Caco-2 (cell line): ENCODE results near the gene HLCS. TPM values are rescaled to one million over a fixed set of nuclear protein-coding genes. Genes with fewer than 3 reads are reported as not detected.
"Not testable (repeated sequence)": the region's sequence is repeated elsewhere in the genome, so short reads cannot be mapped to it uniquely, and the experiment has no call there.

Experiments
- BruUV-seq: library from RNA; stranded (reverse); fragments of 400-500 nt; replicated peaks from 2 replicates; lab custom pipeline; 2021; lab: Mats Ljungman, UMichigan
- CTCF ChIA-PET: fragments of 300-600 bp; sonication (Branson Sonifier 250); formaldehyde crosslinking; loops from one replicate; lab custom pipeline; 2022; ENCODE audit warnings: antibody characterized with exemption; lab: Charles Lee
- POLR2A ChIA-PET: fragments of 300-600 bp; sonication (Branson Sonifier 250); formaldehyde crosslinking; loops from one replicate; lab custom pipeline; 2022; ENCODE audit warnings: antibody characterized with exemption; lab: Charles Lee
- DNase-seq, 2 experiments: peaks; one replicate each; pipeline versions ENCODE4 v3.0.0 to v3.0.0-alpha.2; 2020 to 2022
- H3K27me3 ChIP-seq: replicated peaks from 2 replicates; pipeline ENCODE4 v1.6.0; 2011; ENCODE audit warnings: low read length; ENCODE audit not compliant: control insufficient read depth, insufficient read depth
- H3K36me3 ChIP-seq: 2 replicates; pipeline ENCODE4 v1.5.1; 2011; ENCODE audit warnings: low read length; ENCODE audit not compliant: control insufficient read depth, insufficient read depth
- H3K4me1 ChIP-seq: fragments of 250-450 bp; sonication (Bioruptor Pico); 2 replicates; pipeline ENCODE4 v1.5.1; 2020; ENCODE audit warnings: mild to moderate bottlenecking
- H3K4me3 ChIP-seq: 2 replicates; pipeline ENCODE4 v1.5.1; 2011; ENCODE audit warnings: low read depth, mild to moderate bottlenecking, control low read depth, low read length
- H3K9me3 ChIP-seq: fragments of 250-450 bp; sonication (Bioruptor Pico); 2 replicates; pipeline ENCODE4 v1.5.1; 2020; ENCODE audit warnings: mild to moderate bottlenecking, moderate library complexity
- H3K27ac Mint-ChIP-seq: one replicate; pipeline ENCODE4 v1.8.0; 2022; ENCODE audit warnings: mixed read lengths; ENCODE audit not compliant: unreplicated experiment
- H3K27me3 Mint-ChIP-seq: one replicate; pipeline ENCODE4 v1.8.0; 2022; ENCODE audit warnings: mixed read lengths; ENCODE audit not compliant: insufficient read depth, unreplicated experiment
- H3K36me3 Mint-ChIP-seq: one replicate; pipeline ENCODE4 v1.8.0; 2022; ENCODE audit warnings: mild to moderate bottlenecking, mixed read lengths; ENCODE audit not compliant: insufficient read depth, unreplicated experiment
- H3K4me1 Mint-ChIP-seq: one replicate; pipeline ENCODE4 v1.8.0; 2022; ENCODE audit warnings: low read depth, mixed read lengths; ENCODE audit not compliant: unreplicated experiment
- H3K4me3 Mint-ChIP-seq: one replicate; pipeline ENCODE4 v1.8.0; 2022; ENCODE audit warnings: mild to moderate bottlenecking, moderate library complexity, mixed read lengths; ENCODE audit not compliant: unreplicated experiment
- H3K9me3 Mint-ChIP-seq: one replicate; pipeline ENCODE4 v1.8.0; 2022; ENCODE audit warnings: mixed read lengths; ENCODE audit not compliant: unreplicated experiment
- intact Hi-C: fragments of 100-400 bp; cut with micrococcal nuclease; formaldehyde crosslinking; loops from one replicate; pipeline ENCODE4 v1.10.0; 2022; ENCODE audit not compliant: unreplicated experiment
- total RNA-seq: library from RNA; stranded (reverse); gene quantifications from 2 replicates; pipeline ENCODE4 v1.2.3, GENCODE V29; 2022
- TF ChIP-seq, protein P1 (sequence below), 2 experiments: fragments of 200-600 bp in 1 of 2; IDR thresholded peaks; 1 replicate in 1 of 2; 2 replicates in 1 of 2; pipeline versions ENCODE4 v1.5.1 to v1.8.0; 2011 to 2022; ENCODE audit warnings: antibody characterized with exemption in 1 of 2, control low read depth in 1 of 2, inconsistent platforms in 1 of 2, low read depth in 1 of 2, low read length in 1 of 2, mild to moderate bottlenecking in 1 of 2, moderate library complexity in 1 of 2; ENCODE audit not compliant: insufficient read depth in 1 of 2, severe bottlenecking in 1 of 2, unreplicated experiment in 1 of 2

HLCS gene
- total RNA-seq, 1 experiment from 2014 or later = 26.2 TPM

DNA sequence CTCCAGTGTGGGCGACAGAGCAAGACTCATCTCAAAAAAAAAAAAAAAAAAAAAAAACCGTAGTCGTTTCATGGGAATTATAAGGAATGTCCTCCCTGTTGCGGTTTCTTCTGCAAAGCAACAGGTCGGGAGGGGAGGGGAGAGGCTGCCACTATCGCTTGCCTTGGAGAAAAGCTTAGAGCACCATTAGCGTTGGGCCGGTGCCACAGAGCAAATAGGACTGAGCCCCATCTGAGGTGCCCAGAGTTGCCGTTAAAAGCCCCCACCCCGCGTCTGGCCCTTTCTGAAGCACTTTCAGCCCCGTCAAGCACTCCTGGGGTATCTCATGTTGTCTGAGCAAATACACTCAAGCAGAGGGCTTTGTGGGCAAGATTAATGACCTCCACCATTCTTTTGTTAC is 42.3 kb upstream of the HLCS start:
- intact Hi-C loops = no loop called here
- BruUV-seq = no TSS peak
- no peaks in the 10 kb centered on the region for H3K9me3 ChIP-seq
- H3K27me3 ChIP-seq = no peaks in the 10 kb centered on the region
- CTCF ChIA-PET = interaction anchor here (2.0 kb wide), 1 partner anchor 32 kb away, joined by 6 read pairs; no protein-coding TSS in a partner anchor
- Mint-ChIP-seq H3K9me3 (no peaks in the 10 kb centered on the region), H3K4me3 (peak overlapping the region; percentile 70), H3K4me1 (no peaks in the 10 kb centered on the region), H3K27me3 (no peaks in the 10 kb centered on the region), H3K36me3 (no peaks in the 10 kb centered on the region), H3K27ac (no peak overlapping the region)
- TF ChIP-seq, protein P1, sequence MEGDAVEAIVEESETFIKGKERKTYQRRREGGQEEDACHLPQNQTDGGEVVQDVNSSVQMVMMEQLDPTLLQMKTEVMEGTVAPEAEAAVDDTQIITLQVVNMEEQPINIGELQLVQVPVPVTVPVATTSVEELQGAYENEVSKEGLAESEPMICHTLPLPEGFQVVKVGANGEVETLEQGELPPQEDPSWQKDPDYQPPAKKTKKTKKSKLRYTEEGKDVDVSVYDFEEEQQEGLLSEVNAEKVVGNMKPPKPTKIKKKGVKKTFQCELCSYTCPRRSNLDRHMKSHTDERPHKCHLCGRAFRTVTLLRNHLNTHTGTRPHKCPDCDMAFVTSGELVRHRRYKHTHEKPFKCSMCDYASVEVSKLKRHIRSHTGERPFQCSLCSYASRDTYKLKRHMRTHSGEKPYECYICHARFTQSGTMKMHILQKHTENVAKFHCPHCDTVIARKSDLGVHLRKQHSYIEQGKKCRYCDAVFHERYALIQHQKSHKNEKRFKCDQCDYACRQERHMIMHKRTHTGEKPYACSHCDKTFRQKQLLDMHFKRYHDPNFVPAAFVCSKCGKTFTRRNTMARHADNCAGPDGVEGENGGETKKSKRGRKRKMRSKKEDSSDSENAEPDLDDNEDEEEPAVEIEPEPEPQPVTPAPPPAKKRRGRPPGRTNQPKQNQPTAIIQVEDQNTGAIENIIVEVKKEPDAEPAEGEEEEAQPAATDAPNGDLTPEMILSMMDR (IDR thresholded peaks at IDR 0.05; ENCODE audit: insufficient read depth in 1 of 2, low read depth in 1 of 2, low read length in 1 of 2, severe bottlenecking in 1 of 2, unreplicated experiment in 1 of 2) = no peak
- no peak for DNase-seq
- H3K36me3 ChIP-seq = no peaks in the 10 kb centered on the region
- H3K4me1 ChIP-seq = no peaks in the 10 kb centered on the region
- POLR2A ChIA-PET = no interaction called here
- H3K4me3 ChIP-seq = no peak overlapping the region

DNA sequence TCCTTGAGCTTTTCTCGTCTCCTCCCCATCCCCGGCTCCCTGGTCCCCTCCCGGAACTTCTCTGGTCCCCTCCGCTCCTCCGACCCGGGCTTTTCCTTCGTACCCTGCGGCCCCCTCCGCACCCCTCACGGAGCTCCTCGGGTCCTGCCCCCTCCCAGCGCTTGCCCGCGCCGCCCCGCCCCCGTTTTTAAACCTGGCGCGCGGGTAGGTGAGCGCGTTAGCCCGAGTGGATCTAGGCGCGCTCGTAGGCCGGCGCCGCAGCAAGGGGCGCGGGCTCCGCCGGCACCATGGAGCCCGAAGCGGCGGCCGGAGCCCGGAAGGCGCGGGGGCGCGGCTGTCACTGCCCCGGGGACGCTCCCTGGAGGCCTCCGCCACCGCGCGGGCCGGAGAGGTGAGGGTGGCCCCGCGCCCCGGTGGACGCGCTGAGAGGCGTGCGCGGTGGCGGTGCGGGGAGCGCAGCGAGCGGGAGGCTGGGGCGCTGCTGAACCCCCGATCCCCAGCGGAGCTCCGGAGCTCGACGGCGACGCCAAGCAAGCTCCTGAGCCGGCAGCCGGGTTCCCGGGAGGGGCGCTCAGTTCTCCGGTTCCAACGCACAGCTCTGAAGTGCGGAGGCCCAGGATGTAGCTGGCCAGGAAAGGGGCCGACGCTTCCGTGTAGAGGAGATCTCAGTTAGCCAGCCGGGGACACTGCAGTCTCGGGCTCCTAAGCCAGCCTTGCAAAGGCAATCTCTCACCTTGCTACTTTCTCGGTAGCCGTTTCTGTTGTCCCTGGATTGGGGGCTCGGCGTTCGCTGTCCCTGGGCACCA is 40.2 kb upstream of the HLCS start, which contains the start of gene RIPPLY3:
Gene RIPPLY3 (plus strand): TSS at position 217 of the 806 bp plus-strand sequence. CDS start 71 bp downstream, at position 288.
- ChIA-PET CTCF (interaction anchor here (0.6 to 2.0 kb wide), 2 partner anchors 27 to 30 kb away, joined by 6 to 7 read pairs; no protein-coding TSS in a partner anchor), POLR2A (no interaction called here)
- Mint-ChIP-seq H3K4me1 (no peaks in the 10 kb centered on the region), H3K27ac (no peak within 1 kb of the TSS), H3K27me3 (no peaks in the 10 kb centered on the region), H3K36me3 (no peaks in the 10 kb centered on the region), H3K4me3 (peak within 1 kb of the TSS; percentile 66), H3K9me3 (no peaks in the 10 kb centered on the region)
- Histone ChIP-seq H3K4me1 (no peaks in the 10 kb centered on the region), H3K9me3 (no peaks in the 10 kb centered on the region), H3K27me3 (no peaks in the 10 kb centered on the region), H3K4me3 (peak within 1 kb of the TSS; percentile 53), H3K36me3 (no peaks in the 10 kb centered on the region)
- BruUV-seq = no TSS peak
- DNase-seq = peak in 1 of 2 experiments; percentile 41
- TF ChIP-seq, protein P1 (IDR thresholded peaks at IDR 0.05; ENCODE audit: insufficient read depth in 1 of 2, low read depth in 1 of 2, low read length in 1 of 2, severe bottlenecking in 1 of 2, unreplicated experiment in 1 of 2) = no peak
- intact Hi-C loops = no loop called here

DNA sequence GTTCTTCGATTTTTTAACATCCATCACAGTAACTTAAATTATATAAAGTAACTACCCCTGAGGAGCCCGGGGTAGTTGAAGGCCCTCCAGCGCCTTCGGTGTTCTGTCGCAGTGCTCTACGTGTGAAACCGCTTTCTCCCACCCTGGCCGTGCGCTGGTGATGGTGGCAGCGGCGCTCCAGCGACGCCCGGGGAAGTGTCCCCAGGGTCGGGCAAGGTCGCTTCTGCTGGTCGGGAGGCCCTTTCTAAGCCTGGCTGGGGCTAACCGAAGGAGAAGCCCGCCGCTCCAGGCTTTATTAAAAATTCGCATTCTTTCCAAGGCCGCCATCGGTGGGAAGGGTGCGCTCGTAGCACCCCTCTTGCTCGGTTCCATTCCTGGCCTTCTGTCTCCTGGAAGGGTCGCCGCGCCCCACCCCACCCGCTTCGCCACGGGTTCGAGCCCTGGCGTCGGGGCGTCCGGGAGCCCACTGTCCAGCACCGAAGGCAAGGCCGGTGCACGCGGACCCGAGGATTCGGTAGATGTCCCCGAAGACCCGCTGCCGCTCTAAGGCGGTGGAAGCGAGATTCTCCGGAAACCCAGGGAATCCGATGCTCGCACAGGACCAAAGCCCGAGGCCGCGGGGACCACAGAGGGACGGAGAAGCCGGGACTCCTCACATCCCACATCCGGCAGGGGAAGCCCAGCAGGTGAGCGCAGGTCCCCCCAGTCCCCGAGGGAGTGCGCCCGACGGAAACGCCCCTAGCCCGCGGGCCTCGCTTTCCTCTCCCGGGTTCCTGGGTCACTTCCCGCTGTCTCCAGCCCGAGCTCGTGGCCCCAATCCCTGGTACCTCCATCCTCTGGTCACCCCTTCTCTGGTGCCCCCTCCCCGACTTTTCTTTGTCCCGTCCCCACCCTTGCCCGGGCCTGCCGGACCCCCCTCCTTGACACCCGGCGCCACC is 39.3 kb upstream of the HLCS start:
- Mint-ChIP-seq H3K27me3 (no peaks in the 10 kb centered on the region), H3K27ac (no peak overlapping the region), H3K9me3 (no peaks in the 10 kb centered on the region), H3K4me1 (no peaks in the 10 kb centered on the region), H3K4me3 (no peak overlapping the region), H3K36me3 (no peaks in the 10 kb centered on the region)
- POLR2A ChIA-PET = no interaction called here
- BruUV-seq = no TSS peak
- Histone ChIP-seq H3K9me3 (no peaks in the 10 kb centered on the region), H3K4me1 (no peaks in the 10 kb centered on the region), H3K4me3 (peak overlapping the region; percentile 53; the same call in 1 of the 2 replicates), H3K27me3 (no peaks in the 10 kb centered on the region), H3K36me3 (no peaks in the 10 kb centered on the region)
- TF ChIP-seq, protein P1 (IDR thresholded peaks at IDR 0.05; ENCODE audit: insufficient read depth in 1 of 2, low read depth in 1 of 2, low read length in 1 of 2, severe bottlenecking in 1 of 2, unreplicated experiment in 1 of 2) = no peak
- no peak for DNase-seq
- CTCF ChIA-PET = no interaction called here
- intact Hi-C loops = no loop called here

DNA sequence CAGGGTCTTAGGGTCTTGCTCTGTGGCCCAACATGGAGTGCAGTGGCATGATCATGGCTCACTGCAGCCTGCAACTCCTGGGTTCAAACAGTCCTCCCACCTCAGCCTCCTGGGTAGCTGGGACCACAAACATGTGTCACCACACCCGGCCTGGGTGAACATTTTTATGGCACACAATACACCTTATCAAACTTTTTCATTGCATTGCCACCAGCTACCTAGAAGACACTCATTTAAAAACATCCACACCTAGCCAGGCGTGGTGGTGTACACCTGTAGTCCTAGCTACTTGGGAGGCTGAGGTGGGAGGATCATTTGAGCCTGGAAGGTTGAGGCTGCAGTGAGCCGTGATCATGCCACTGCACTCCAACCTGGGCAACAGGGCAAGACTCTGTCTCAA is 37.4 kb upstream of the HLCS start:
- H3K9me3 ChIP-seq, H3K4me1 ChIP-seq, POLR2A ChIA-PET, BruUV-seq, H3K27me3 ChIP-seq, H3K27me3 Mint-ChIP-seq, CTCF ChIA-PET, H3K4me1 Mint-ChIP-seq, DNase-seq, H3K4me3 ChIP-seq, H3K36me3 Mint-ChIP-seq, H3K9me3 Mint-ChIP-seq, H3K4me3 Mint-ChIP-seq, intact Hi-C loops, H3K36me3 ChIP-seq, H3K27ac Mint-ChIP-seq: not testable (repeated sequence)
